ENCODE results near the gene INTS4.
"Not testable (repeated sequence)": the region's sequence is repeated elsewhere in the genome, so short reads cannot be mapped to it uniquely, and the experiment has no call there.

The INTS4 gene

DNA sequence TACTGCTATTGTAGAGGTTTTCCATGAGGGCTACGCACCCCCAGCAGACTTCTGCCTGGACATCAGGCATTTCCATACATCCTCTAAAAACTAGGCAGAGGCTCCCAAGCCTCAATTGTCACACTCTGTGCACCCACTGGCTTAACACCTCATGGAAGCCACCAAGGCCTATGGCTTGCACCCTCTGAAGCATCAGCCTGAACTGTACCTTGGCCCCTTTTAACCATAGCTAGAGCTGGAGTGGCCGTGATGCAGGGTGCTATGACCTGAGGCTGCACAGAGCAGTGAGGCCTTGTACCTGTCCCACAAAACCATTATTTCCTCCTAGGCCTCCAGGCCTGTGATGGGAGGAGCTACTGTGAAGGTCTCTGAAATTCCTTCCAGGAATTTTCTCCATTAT is 139.6 kb downstream of the INTS4 start:
- no peak for TF ChIP-seq CTCF (IDR thresholded peaks at IDR 0.05; ENCODE audit: low read depth, low read length)
- H3K4me3 ChIP-seq (replicated peaks in 1 of 2; ENCODE audit: low read depth in 2 of 2, low read length in 2 of 2): no peak overlapping the region
- DNase-seq (ENCODE audit: low read depth in 2 of 2): no peak

GRCh38 chr11:77851503-77851902 is 143.0 kb downstream of the INTS4 start:
- TF ChIP-seq CTCF (IDR thresholded peaks at IDR 0.05; ENCODE audit: low read depth, low read length): no peak
- no peak overlapping the region for H3K4me3 ChIP-seq (replicated peaks in 1 of 2; ENCODE audit: low read depth in 2 of 2, low read length in 2 of 2)
- peak; percentile 1 to 13 for DNase-seq (ENCODE audit: low read depth in 2 of 2)

- not testable (repeated sequence) for H3K4me3 ChIP-seq (replicated peaks in 1 of 2; ENCODE audit: low read depth in 2 of 2, low read length in 2 of 2); DNase-seq (ENCODE audit: low read depth in 2 of 2)
These were observed 150.8 kb downstream of the INTS4 start for GRCh38 chr11:77843700-77844099.

DNA sequence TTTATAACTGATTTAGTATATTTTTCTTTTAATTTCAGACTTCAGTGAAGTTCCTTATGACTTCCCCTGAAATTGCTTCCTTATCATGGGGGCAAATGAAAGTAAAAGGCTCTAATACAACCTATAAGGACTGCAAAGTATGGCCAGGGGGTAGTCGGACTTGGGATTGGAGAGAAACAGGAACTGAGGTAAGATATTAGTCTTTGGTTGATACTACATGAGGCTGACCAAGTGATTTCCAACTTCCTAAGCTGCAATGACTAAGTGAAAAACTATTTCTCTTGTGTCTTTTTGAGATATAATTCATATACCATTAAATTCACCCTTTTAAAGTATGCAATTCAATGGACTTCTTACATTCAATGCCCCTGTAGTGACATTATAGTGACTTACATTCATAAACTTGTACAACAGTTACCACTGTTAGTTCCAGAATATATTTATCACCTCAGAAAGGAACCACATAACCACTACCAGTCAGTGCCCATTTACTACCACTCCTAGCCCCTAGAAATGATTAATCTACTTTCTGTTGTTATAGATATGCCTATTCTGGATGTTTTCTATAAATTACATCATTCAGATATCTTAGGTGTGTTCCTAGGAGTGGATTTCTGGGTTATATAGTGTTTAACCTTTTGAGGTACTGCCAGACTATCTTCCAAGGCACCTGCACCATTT is 151.9 kb downstream of the INTS4 start:
- peak; percentile 21 to 61 for DNase-seq (ENCODE audit: low read depth in 2 of 2)
- no peak for TF ChIP-seq CTCF (IDR thresholded peaks at IDR 0.05; ENCODE audit: low read depth, low read length)
- H3K4me3 ChIP-seq (replicated peaks in 1 of 2; ENCODE audit: low read depth in 2 of 2, low read length in 2 of 2): no peak overlapping the region

GRCh38 chr11:77833302-77833701 is 161.2 kb downstream of the INTS4 start:
- DNase-seq (ENCODE audit: low read depth in 2 of 2): no peak
- no peak overlapping the region for H3K4me3 ChIP-seq (replicated peaks in 1 of 2; ENCODE audit: low read depth in 2 of 2, low read length in 2 of 2)
- no peak for TF ChIP-seq CTCF (IDR thresholded peaks at IDR 0.05; ENCODE audit: low read depth, low read length)

DNA sequence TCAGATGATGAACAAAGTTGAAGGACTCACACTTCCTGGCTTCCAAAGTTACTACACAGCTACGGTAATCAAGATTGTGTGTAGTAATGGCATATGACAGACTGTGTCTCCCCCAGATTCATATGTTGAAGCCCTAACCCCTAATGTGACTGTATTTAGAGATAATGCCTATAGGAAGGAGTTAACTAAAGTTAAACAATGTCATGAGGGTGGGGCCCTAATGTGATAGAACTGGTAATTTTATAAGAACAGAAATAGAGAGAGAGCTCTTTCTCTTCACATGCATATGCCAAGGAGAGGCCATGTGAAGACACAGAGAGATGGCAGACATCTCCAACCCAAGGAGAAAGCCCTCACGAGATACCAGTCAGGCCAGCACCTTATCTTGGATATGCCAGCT is 165.5 kb downstream of the INTS4 start:
- TF ChIP-seq CTCF (IDR thresholded peaks at IDR 0.05; ENCODE audit: low read depth, low read length): no peak
- DNase-seq (ENCODE audit: low read depth in 2 of 2): no peak
- no peak overlapping the region for H3K4me3 ChIP-seq (replicated peaks in 1 of 2; ENCODE audit: low read depth in 2 of 2, low read length in 2 of 2)
